HG03066 (cell line): ENCODE results near the gene BANK1.

Experiments used
- ATAC-seq: cut with Tn5 transposase; IDR thresholded peaks from one replicate; pipeline ENCODE4 v1.9.1; 2021; ENCODE audit warnings: low read depth; ENCODE audit not compliant: unreplicated experiment

BANK1 gene

GRCh38 chr4:101790521-101791181 lies at the start of gene BANK1:
BANK1 (plus strand) TSS chr4:101790730; CDS start chr4:101790881, 151 bp downstream.
- ATAC-seq, result peak; percentile 100

- no peak for ATAC-seq
Observed at GRCh38 chr4:101753721-101754120, 36.8 kb upstream of the BANK1 start.

- ATAC-seq, result no peak
Observed at GRCh38 chr4:101756181-101756580, 34.3 kb upstream of the BANK1 start.

GRCh38 chr4:101761405-101761804 lies 29.1 kb upstream of the BANK1 start:
- no peak for ATAC-seq

- no peak for ATAC-seq
Observed at GRCh38 chr4:101762025-101762424, 28.5 kb upstream of the BANK1 start.

- no peak for ATAC-seq
Observed at GRCh38 chr4:101762534-101762933, 28.0 kb upstream of the BANK1 start.

- ATAC-seq, result no peak
Observed at GRCh38 chr4:101763576-101763975, 27.0 kb upstream of the BANK1 start.

- ATAC-seq, result no peak
Observed at GRCh38 chr4:101774807-101775206, 15.7 kb upstream of the BANK1 start.

GRCh38 chr4:101777431-101777830 lies 13.1 kb upstream of the BANK1 start:
- ATAC-seq, result no peak

GRCh38 chr4:101780284-101780683 lies 10.2 kb upstream of the BANK1 start:
- no peak for ATAC-seq

- no peak for ATAC-seq
Observed at GRCh38 chr4:101782546-101782945, 8.0 kb upstream of the BANK1 start.

- ATAC-seq, result no peak
Observed at GRCh38 chr4:101784957-101785356, 5.6 kb upstream of the BANK1 start.

- ATAC-seq, result no peak
Observed at GRCh38 chr4:101785486-101785885, 5.0 kb upstream of the BANK1 start.

- ATAC-seq, result no peak
Observed at GRCh38 chr4:101787701-101788316, 2.7 kb upstream of the BANK1 start.

GRCh38 chr4:101791182-101791558 lies 640 bp downstream of the BANK1 start:
- peak; percentile 9 for ATAC-seq

- no peak for ATAC-seq
Observed at GRCh38 chr4:101792056-101792590, 1.6 kb downstream of the BANK1 start.

- ATAC-seq, result no peak
Observed at GRCh38 chr4:101793397-101793796, 2.9 kb downstream of the BANK1 start.

GRCh38 chr4:101794806-101795205 lies 4.3 kb downstream of the BANK1 start:
- no peak for ATAC-seq

- no peak for ATAC-seq
Observed at GRCh38 chr4:101795704-101796103, 5.2 kb downstream of the BANK1 start.

- ATAC-seq, result no peak
Observed at GRCh38 chr4:101801958-101802357, 11.4 kb downstream of the BANK1 start.

GRCh38 chr4:101806914-101807313 lies 16.4 kb downstream of the BANK1 start:
- ATAC-seq, result peak; percentile 98

GRCh38 chr4:101807351-101807750 lies 16.8 kb downstream of the BANK1 start:
- peak; percentile 30 for ATAC-seq
